ENCODE results near the gene DPEP1.
"Not testable (repeated sequence)": the region's sequence is repeated elsewhere in the genome, so short reads cannot be mapped to it uniquely, and the experiment has no call there.

The DPEP1 gene

DNA sequence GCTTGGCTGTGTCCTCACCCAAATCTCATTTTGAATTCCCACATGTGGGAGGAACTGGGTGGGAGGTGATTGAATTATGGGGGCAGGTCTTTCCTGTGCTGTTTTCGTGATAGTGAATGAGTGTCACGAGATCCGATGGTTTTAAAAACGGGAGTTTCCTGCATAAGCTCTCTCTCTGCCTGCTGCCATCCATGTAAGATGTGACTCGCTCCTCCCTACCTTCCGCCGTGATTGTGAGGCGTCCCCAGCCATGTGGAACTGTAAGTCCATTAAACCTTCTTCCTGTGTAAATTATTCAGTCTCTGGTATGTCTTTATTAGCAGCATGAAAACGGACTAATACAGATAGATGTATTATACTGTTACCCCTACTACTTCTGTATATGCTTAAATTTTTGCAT is 47.8 kb downstream of the DPEP1 start:
- Mint-ChIP-seq H3K4me3 (no peak overlapping the region), H3K27me3 (no peaks in the 10 kb centered on the region), H3K27ac (no peak overlapping the region), H3K9me3 (no peaks in the 10 kb centered on the region), H3K36me3 (ENCODE audit: insufficient read depth) (peaks cover 42% of the 10 kb centered on the region), H3K4me1 (ENCODE audit: low read depth in 2 of 2) (peaks cover 13 to 19% of the 10 kb centered on the region in 2 donors)
- DNase-seq (no peak), ATAC-seq (replicated peaks) (no peak)

GRCh38 chr16:89664238-89664637 is 50.8 kb downstream of the DPEP1 start:
- H3K27ac Mint-ChIP-seq; DNase-seq; H3K27me3 Mint-ChIP-seq; H3K4me3 Mint-ChIP-seq; H3K4me1 Mint-ChIP-seq (ENCODE audit: low read depth in 2 of 2); ATAC-seq (replicated peaks); H3K9me3 Mint-ChIP-seq: not testable (repeated sequence)
- H3K36me3 Mint-ChIP-seq (ENCODE audit: insufficient read depth): peaks cover 27% of the 10 kb centered on the region

GRCh38 chr16:89667000-89667399 is 53.6 kb downstream of the DPEP1 start:
- not testable (repeated sequence) for H3K4me3 Mint-ChIP-seq; H3K4me1 Mint-ChIP-seq (ENCODE audit: low read depth in 2 of 2); H3K27me3 Mint-ChIP-seq; H3K9me3 Mint-ChIP-seq; ATAC-seq (replicated peaks); DNase-seq; H3K27ac Mint-ChIP-seq
- peaks cover 12% of the 10 kb centered on the region for H3K36me3 Mint-ChIP-seq (ENCODE audit: insufficient read depth)

DNA sequence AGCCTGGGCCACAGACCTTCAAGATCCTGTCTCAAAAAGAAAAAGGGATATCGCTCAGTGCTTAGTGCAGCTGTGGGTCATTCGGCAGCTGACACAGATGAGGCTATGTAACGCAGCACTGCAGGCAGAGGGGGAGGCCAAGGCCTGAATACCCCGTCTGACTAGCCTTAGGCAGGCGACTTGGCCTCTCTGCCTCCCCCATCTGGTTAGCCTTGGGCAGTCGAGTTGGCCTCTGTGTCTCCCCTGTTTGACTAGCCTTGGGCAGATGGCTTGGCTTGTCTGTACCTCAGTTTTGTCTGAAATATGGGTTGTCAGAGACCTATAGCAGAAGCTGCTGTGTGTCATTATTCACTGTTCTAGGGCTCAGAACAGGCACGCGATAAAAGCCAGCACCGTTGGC is 54.2 kb downstream of the DPEP1 start:
- no peaks in the 10 kb centered on the region for H3K27me3 Mint-ChIP-seq
- H3K4me1 Mint-ChIP-seq (ENCODE audit: low read depth in 2 of 2): peaks cover 0 to 3% of the 10 kb centered on the region in 2 donors
- H3K9me3 Mint-ChIP-seq: no peaks in the 10 kb centered on the region
- DNase-seq (no peak), ATAC-seq (replicated peaks) (no peak)
- H3K4me3 Mint-ChIP-seq: no peak overlapping the region
- H3K36me3 Mint-ChIP-seq (ENCODE audit: insufficient read depth): peaks cover 6% of the 10 kb centered on the region
- H3K27ac Mint-ChIP-seq: no peak overlapping the region

GRCh38 chr16:89668790-89669158 is 55.3 kb downstream of the DPEP1 start:
- Mint-ChIP-seq H3K27ac (no peak overlapping the region), H3K9me3 (no peaks in the 10 kb centered on the region), H3K36me3 (ENCODE audit: insufficient read depth) (peaks cover 4% of the 10 kb centered on the region), H3K4me3 (no peak overlapping the region), H3K27me3 (no peaks in the 10 kb centered on the region), H3K4me1 (ENCODE audit: low read depth in 2 of 2) (peaks cover 0 to 3% of the 10 kb centered on the region in 2 donors)
- ATAC-seq (replicated peaks): no peak
- no peak for DNase-seq

GRCh38 chr16:89669755-89670154 is 56.3 kb downstream of the DPEP1 start:
- Mint-ChIP-seq H3K4me1 (ENCODE audit: low read depth in 2 of 2) (peaks cover 0 to 3% of the 10 kb centered on the region in 2 donors), H3K9me3 (no peaks in the 10 kb centered on the region), H3K36me3 (ENCODE audit: insufficient read depth) (no peaks in the 10 kb centered on the region), H3K4me3 (no peak overlapping the region), H3K27ac (no peak overlapping the region), H3K27me3 (no peaks in the 10 kb centered on the region)
- DNase-seq (no peak), ATAC-seq (replicated peaks) (no peak)

DNA sequence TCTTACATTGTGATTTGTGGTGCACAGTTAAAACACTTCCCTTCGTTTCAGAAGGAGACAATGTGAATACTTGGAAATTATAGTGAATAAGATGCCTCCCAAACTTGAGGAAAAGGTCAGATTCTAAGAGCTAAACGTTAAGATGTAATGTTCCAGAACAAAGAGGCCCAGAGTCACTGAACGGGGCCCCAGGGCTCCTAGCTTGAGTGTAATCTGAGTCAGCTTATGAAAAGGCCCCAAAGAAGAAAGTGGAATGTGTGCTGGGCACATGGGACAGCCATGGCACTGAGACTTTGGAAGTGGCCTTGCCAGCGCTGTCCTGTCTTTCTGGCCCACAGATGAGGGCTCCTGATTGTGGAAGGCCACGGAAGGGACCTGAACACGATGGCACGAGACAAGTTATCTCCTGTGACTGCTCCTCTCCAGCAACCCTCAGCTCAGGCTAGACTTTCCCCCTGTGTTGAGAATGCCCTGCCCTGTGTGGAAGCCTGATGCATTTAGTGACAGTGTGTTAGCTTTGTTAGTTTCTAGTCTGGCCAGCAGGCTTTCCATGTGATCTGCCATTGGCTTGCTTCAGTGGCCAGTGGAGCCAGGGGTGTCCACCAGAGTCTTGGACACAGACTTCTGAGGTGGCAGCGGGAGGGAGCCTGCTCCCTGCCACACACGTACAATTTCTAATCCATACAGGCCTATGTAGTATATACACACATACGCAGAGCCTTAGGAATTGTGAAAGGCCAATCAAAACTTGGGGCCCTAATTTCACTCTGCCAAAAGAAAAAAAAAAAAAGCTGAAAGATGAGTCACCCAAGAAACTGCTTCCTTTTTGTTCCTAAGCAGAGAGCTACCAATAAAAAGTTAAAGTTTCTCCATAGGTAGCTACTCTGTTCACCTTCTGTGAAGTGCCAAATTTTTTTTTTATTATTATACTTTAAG is 57.3 kb downstream of the DPEP1 start:
- ATAC-seq (replicated peaks) (no peak), DNase-seq (no peak)
- H3K27me3 Mint-ChIP-seq: no peaks in the 10 kb centered on the region
- H3K9me3 Mint-ChIP-seq: no peaks in the 10 kb centered on the region
- H3K27ac Mint-ChIP-seq: no peak overlapping the region
- peaks cover 0 to 3% of the 10 kb centered on the region in 2 donors for H3K4me1 Mint-ChIP-seq (ENCODE audit: low read depth in 2 of 2)
- no peaks in the 10 kb centered on the region for H3K36me3 Mint-ChIP-seq (ENCODE audit: insufficient read depth)
- H3K4me3 Mint-ChIP-seq: no peak overlapping the region

DNA sequence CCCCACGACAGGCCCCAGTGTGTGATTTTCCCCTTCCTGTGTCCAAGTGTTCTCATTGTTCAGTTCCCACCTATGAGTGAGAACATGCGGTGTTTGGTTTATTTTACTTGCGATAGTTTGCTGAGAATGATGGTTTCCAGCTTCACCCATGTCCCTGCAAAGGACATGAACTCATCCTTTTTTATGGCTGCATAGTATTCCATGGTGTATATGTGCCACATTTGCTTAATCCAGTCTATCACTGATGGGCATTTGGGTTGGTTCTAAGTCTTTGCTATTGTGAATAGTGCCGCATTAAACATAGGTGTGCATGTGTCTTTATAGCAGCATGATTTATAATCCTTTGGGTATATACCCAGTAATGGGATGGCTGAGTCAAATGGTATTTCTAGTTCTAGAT is 58.1 kb downstream of the DPEP1 start:
- DNase-seq; H3K27ac Mint-ChIP-seq; ATAC-seq (replicated peaks); H3K27me3 Mint-ChIP-seq; H3K36me3 Mint-ChIP-seq (ENCODE audit: insufficient read depth); H3K4me3 Mint-ChIP-seq; H3K4me1 Mint-ChIP-seq (ENCODE audit: low read depth in 2 of 2); H3K9me3 Mint-ChIP-seq: not testable (repeated sequence)

DNA sequence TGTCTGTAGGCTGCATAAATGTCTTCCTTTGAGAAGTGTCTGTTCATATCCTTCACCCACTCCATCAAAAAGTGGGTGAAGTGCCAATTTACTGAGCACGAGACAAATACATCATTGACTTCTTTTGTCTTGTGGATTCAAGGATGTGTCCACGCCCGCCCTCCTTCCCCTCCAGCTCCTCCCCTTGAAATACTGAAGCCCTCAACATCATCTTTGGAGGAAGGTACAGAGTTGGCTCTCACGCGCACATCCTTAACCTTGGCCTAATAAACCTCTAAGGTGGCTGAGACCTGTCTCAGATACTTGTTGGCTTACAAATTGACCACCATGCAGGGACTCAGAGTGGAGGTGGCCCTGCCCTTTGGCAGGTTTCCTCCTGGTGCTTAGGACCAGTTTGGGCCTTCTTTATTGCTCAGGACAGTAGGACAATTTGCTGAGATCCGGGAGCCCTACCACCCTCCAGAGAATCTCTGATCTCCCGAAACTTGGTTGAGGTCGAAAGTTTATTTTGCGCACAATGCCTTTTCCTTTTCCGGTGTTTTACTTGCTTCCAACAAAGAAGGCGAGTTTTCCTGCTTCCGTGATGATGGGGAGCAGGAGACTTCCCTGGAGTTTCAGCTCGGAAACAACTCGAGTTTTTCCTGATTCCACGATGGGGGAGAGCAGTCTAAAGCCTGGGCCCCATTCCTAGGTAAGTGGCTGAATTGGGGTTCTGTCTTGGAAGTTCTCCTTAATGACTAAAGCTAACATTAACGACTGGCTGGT is 58.9 kb downstream of the DPEP1 start:
- DNase-seq: no peak
- Mint-ChIP-seq H3K9me3 (no peaks in the 10 kb centered on the region), H3K27me3 (no peaks in the 10 kb centered on the region), H3K4me1 (ENCODE audit: low read depth in 2 of 2) (no peaks in the 10 kb centered on the region), H3K36me3 (ENCODE audit: insufficient read depth) (no peaks in the 10 kb centered on the region), H3K27ac (no peak overlapping the region), H3K4me3 (no peak overlapping the region)
- no peak for ATAC-seq (replicated peaks)

DNA sequence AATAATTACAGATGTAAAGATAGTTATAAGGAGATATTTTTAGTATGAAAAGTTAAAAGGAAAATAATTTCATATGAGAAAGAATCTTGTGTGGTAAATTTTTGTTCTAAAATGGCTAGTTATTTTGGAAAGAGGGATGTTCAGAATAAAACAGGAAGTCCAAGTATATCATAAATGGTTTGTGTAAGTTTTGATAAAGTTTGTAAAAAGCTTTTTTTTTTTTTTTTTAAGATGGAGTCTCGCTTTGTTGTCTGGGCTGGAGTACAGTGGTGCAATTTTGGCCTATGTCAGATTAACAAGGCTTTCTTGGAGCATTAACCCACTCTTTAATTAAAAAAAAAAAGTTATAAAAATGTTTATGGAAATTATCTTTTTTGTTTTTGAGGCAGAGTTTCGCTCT is 64.8 kb downstream of the DPEP1 start:
- DNase-seq (no peak), ATAC-seq (replicated peaks) (no peak)
- H3K9me3 Mint-ChIP-seq: no peaks in the 10 kb centered on the region
- H3K36me3 Mint-ChIP-seq (ENCODE audit: insufficient read depth): no peaks in the 10 kb centered on the region
- no peak overlapping the region for H3K4me3 Mint-ChIP-seq
- no peak overlapping the region for H3K27ac Mint-ChIP-seq
- H3K4me1 Mint-ChIP-seq (ENCODE audit: low read depth in 2 of 2): no peaks in the 10 kb centered on the region
- no peaks in the 10 kb centered on the region for H3K27me3 Mint-ChIP-seq

GRCh38 chr16:89685916-89686315 is 72.5 kb downstream of the DPEP1 start:
- Mint-ChIP-seq H3K4me3 (peak overlapping the region; percentile 92), H3K27me3 (no peaks in the 10 kb centered on the region), H3K27ac (peak overlapping the region in 1 of 2 donors; percentile 95), H3K9me3 (no peaks in the 10 kb centered on the region), H3K36me3 (ENCODE audit: insufficient read depth) (peaks cover 15% of the 10 kb centered on the region), H3K4me1 (ENCODE audit: low read depth in 2 of 2) (peaks cover 12 to 16% of the 10 kb centered on the region in 2 donors)
- ATAC-seq (replicated peaks): no peak
- no peak for DNase-seq

- H3K4me3 Mint-ChIP-seq: peak within 1 kb of the TSS; percentile 92
- peak within 1 kb of the TSS; percentile 88 to 95 for H3K27ac Mint-ChIP-seq
- H3K9me3 Mint-ChIP-seq: no peaks in the 10 kb centered on the region
- H3K27me3 Mint-ChIP-seq: no peaks in the 10 kb centered on the region
- H3K4me1 Mint-ChIP-seq (ENCODE audit: low read depth in 2 of 2): peaks cover 12 to 16% of the 10 kb centered on the region in 2 donors
- peak; percentile 86 for ATAC-seq (replicated peaks)
- peak; percentile 83 to 91 (median 91) for DNase-seq
- peaks cover 22% of the 10 kb centered on the region for H3K36me3 Mint-ChIP-seq (ENCODE audit: insufficient read depth)
Observed at GRCh38 chr16:89686520-89687091, 73.2 kb downstream of the DPEP1 start, which contains the start of gene CDK10. Gene CDK10, plus strand, starts transcription at chr16:89686689. Its CDS starts 22 bp downstream, at chr16:89686711.

DNA sequence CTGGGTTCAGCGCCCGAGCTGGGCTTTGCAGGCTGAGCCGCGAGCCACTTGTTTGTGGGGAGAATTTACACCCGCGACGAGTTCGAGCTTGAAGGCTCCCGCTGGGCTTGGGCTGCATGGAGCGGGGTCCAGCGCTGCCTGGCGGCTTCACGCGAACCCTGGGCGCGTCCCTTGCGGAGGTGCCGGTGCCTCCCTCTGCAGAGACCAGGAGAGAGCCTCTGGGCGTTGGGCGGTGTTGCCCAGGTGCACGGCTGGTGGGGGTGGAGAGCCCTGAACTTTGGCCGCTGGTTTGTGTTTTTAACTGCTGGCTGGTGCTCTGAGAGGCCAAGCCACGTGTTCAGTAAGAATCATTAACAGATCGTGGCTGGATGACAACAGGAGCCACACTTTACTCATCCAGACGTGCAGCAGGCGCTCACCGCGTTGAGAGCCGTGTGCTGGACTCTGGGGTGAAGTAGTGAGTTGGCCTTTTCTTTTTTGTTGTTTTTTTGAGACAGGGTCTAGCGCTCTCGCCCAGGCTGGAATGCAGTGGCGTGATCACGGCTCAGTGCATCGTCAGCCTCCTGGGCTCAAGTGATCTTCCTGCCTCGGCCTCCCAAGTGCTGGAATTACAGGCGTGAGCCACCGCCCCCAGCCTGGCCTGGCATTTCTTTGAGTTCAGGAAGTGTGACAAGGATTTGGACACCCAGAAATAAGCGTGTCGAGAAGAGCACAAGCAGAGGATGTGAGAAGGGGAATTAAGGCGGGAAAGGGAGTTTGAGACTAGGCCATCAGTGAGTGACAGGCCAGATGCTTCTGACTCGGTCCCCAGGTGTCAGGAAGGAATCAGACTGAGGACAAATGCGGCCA is 73.9 kb downstream of the DPEP1 start:
- ATAC-seq (replicated peaks) (peak; percentile 53), DNase-seq (no peak)
- H3K36me3 Mint-ChIP-seq (ENCODE audit: insufficient read depth): peaks cover 26% of the 10 kb centered on the region

More for the DNA sequence above, 73.9 kb downstream of the DPEP1 start:
- peaks cover 12 to 16% of the 10 kb centered on the region in 2 donors for H3K4me1 Mint-ChIP-seq (ENCODE audit: low read depth in 2 of 2)
- H3K27ac Mint-ChIP-seq: peak overlapping the region; percentile 88 to 95
- peak overlapping the region; percentile 92 for H3K4me3 Mint-ChIP-seq
- H3K9me3 Mint-ChIP-seq: no peaks in the 10 kb centered on the region
- H3K27me3 Mint-ChIP-seq: no peaks in the 10 kb centered on the region
